ENCODE measurements around the gene PAEP. TPM values are rescaled to one million over a fixed set of nuclear protein-coding genes. Genes with fewer than 3 reads are reported as not detected.
"Not testable (repeated sequence)": the region's sequence is repeated elsewhere in the genome, so short reads cannot be mapped to it uniquely, and the experiment has no call there.

The PAEP gene
- total RNA-seq, 1 experiment from 2014 or later = not detected

DNA sequence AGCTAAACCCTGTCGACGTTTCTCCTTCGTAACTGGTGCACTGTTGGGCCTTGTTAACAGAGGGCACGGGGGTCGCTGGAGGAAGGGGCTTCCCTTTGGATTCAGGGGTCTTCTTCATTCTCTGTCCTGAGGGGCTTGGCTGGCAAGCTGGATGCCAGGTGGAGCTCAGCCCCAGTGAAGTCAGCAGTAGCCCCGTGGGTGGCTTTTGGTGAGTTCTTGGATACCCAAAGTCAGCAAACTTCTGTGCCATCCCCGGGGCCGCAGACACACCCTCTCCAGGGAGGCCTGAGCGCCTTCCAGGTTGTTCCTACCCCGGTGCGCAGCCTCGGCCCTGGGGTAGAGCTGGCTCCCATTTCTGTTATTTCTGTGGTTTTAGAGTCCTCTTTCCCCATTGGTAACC, 27.9 kb upstream of the PAEP start:
- ATAC-seq = no peak
- no peaks in the 10 kb centered on the region for H3K4me1 ChIP-seq (ENCODE audit: control insufficient read depth, insufficient read depth, low read length)
- H3K4me3 ChIP-seq (ENCODE audit: low read depth in 2 of 2, low read length in 2 of 2) = no peak overlapping the region
- CTCF ChIA-PET = no interaction called here
- H3K27ac ChIP-seq (ENCODE audit: low read length) = no peak overlapping the region
- intact Hi-C loops (cut with micrococcal nuclease; ENCODE audit: unreplicated experiment) = no loop called here
- in situ Hi-C loops (cut with HindIII; ENCODE audit: low pct_unique_long_range_greater_than_20kb, low sequenced_read_pairs) = no loop called here
- H3K9me3 ChIP-seq (ENCODE audit: control insufficient read depth, insufficient read depth, low read depth, low read length) = no peaks in the 10 kb centered on the region
- H3K27me3 ChIP-seq (ENCODE audit: control insufficient read depth, insufficient read depth, low read length) = no peaks in the 10 kb centered on the region
- no TSS peak for BruUV-seq (replicated peaks)
- TF ChIP-seq, protein P1, sequence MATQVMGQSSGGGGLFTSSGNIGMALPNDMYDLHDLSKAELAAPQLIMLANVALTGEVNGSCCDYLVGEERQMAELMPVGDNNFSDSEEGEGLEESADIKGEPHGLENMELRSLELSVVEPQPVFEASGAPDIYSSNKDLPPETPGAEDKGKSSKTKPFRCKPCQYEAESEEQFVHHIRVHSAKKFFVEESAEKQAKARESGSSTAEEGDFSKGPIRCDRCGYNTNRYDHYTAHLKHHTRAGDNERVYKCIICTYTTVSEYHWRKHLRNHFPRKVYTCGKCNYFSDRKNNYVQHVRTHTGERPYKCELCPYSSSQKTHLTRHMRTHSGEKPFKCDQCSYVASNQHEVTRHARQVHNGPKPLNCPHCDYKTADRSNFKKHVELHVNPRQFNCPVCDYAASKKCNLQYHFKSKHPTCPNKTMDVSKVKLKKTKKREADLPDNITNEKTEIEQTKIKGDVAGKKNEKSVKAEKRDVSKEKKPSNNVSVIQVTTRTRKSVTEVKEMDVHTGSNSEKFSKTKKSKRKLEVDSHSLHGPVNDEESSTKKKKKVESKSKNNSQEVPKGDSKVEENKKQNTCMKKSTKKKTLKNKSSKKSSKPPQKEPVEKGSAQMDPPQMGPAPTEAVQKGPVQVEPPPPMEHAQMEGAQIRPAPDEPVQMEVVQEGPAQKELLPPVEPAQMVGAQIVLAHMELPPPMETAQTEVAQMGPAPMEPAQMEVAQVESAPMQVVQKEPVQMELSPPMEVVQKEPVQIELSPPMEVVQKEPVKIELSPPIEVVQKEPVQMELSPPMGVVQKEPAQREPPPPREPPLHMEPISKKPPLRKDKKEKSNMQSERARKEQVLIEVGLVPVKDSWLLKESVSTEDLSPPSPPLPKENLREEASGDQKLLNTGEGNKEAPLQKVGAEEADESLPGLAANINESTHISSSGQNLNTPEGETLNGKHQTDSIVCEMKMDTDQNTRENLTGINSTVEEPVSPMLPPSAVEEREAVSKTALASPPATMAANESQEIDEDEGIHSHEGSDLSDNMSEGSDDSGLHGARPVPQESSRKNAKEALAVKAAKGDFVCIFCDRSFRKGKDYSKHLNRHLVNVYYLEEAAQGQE (IDR thresholded peaks at IDR 0.05; ENCODE audit: insufficient read depth in 1 of 2, low read depth in 2 of 2, low read length in 1 of 2) = no peak
- TF ChIP-seq TCF7L2 (IDR thresholded peaks at IDR 0.05; ENCODE audit: low read depth, low read length) = no peak
- TF ChIP-seq, protein P2, sequence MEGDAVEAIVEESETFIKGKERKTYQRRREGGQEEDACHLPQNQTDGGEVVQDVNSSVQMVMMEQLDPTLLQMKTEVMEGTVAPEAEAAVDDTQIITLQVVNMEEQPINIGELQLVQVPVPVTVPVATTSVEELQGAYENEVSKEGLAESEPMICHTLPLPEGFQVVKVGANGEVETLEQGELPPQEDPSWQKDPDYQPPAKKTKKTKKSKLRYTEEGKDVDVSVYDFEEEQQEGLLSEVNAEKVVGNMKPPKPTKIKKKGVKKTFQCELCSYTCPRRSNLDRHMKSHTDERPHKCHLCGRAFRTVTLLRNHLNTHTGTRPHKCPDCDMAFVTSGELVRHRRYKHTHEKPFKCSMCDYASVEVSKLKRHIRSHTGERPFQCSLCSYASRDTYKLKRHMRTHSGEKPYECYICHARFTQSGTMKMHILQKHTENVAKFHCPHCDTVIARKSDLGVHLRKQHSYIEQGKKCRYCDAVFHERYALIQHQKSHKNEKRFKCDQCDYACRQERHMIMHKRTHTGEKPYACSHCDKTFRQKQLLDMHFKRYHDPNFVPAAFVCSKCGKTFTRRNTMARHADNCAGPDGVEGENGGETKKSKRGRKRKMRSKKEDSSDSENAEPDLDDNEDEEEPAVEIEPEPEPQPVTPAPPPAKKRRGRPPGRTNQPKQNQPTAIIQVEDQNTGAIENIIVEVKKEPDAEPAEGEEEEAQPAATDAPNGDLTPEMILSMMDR (IDR thresholded peaks at IDR 0.05) = no peak
- no peak for TF ChIP-seq POLR2AphosphoS5 (IDR thresholded peaks at IDR 0.05; ENCODE audit: low read depth, low read length)
- TF ChIP-seq SIN3A (IDR thresholded peaks at IDR 0.05; ENCODE audit: borderline replicate concordance, insufficient read depth, low read depth, low read length) = no peak
- H3K36me3 ChIP-seq (ENCODE audit: control insufficient read depth, insufficient read depth, low read length) = no peaks in the 10 kb centered on the region
- no peak for DNase-seq (ENCODE audit: low read depth, low spot score)
- POLR2A ChIA-PET = no interaction called here

DNA sequence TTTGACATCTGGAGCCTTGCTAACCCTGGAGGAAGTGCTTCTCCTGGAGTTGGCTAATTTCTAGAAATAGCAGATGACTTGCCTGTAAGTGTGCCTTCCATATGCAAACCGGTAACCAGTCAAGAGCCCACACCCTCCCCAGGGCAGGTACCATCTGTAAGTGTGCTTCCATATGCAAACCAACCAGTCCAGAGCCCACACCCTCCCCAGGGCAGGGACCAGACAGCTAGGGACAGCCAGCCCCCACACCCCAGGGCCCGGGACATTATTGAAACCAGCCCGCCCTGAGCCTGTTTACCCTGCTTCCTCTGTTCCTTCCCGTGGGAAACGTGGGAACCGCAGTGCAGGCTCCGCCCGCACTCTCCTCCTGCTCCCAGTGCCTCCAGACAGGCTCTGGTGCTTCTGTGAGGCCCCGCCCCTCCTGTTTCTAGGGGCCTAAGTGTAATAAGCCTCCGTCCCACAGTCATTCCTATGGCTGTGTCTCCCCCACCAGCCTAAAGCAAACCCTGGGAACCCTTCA, 27.3 kb upstream of the PAEP start:
- ATAC-seq; BruUV-seq (replicated peaks); H3K27ac ChIP-seq (ENCODE audit: low read length); intact Hi-C loops (cut with micrococcal nuclease; ENCODE audit: unreplicated experiment); in situ Hi-C loops (cut with HindIII; ENCODE audit: low pct_unique_long_range_greater_than_20kb, low sequenced_read_pairs); H3K4me3 ChIP-seq (ENCODE audit: low read depth in 2 of 2, low read length in 2 of 2); H3K27me3 ChIP-seq (ENCODE audit: control insufficient read depth, insufficient read depth, low read length); DNase-seq (ENCODE audit: low read depth, low spot score); H3K4me1 ChIP-seq (ENCODE audit: control insufficient read depth, insufficient read depth, low read length); POLR2A ChIA-PET; H3K36me3 ChIP-seq (ENCODE audit: control insufficient read depth, insufficient read depth, low read length); H3K9me3 ChIP-seq (ENCODE audit: control insufficient read depth, insufficient read depth, low read depth, low read length); CTCF ChIA-PET: not testable (repeated sequence)

DNA sequence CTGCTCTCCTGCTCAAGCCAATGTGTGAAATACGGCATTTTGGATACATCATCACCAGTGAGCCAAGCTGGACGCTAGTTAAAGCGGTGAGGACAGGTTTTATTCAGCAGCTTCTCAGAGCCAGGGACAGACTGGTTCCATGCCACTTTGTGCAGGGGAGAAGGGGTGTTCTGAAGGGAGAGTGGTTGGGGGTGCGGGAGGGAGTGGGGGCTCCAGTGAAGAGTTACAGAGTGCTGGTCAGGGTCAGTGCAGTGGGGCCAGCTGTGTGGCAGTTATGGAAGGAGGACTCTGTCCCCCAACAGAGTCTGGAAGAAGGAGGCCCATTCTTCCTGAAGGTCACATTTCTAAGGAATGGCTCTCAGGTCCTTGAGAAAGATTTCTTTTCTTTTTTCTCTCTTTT, 26.7 kb upstream of the PAEP start:
- intact Hi-C loops (cut with micrococcal nuclease; ENCODE audit: unreplicated experiment); in situ Hi-C loops (cut with HindIII; ENCODE audit: low pct_unique_long_range_greater_than_20kb, low sequenced_read_pairs); DNase-seq (ENCODE audit: low read depth, low spot score); H3K9me3 ChIP-seq (ENCODE audit: control insufficient read depth, insufficient read depth, low read depth, low read length); H3K27me3 ChIP-seq (ENCODE audit: control insufficient read depth, insufficient read depth, low read length); H3K4me3 ChIP-seq (ENCODE audit: low read depth in 2 of 2, low read length in 2 of 2); H3K27ac ChIP-seq (ENCODE audit: low read length); H3K4me1 ChIP-seq (ENCODE audit: control insufficient read depth, insufficient read depth, low read length); ATAC-seq; H3K36me3 ChIP-seq (ENCODE audit: control insufficient read depth, insufficient read depth, low read length); POLR2A ChIA-PET; BruUV-seq (replicated peaks); CTCF ChIA-PET: not testable (repeated sequence)

DNA sequence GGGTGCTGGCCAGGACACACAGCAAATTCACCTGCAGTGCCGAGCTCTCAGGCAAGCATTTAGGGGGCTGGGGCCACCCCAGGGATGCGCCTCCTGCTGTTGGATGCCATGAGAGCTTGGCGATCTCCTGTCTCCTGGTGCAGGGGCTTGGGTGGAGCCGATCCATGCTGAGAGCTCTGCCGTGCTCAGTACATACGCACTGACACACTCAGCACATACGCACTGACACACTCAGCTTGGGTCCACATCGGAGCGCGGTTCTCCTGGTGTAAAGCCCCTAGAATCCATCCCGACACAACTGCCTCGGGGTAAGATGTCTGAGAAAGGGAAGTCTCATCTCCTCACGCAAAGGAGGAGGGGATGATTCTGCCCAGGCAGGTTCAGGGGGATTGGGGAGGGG, 25.9 kb upstream of the PAEP start:
- H3K9me3 ChIP-seq (ENCODE audit: control insufficient read depth, insufficient read depth, low read depth, low read length); CTCF ChIA-PET; H3K36me3 ChIP-seq (ENCODE audit: control insufficient read depth, insufficient read depth, low read length); H3K27ac ChIP-seq (ENCODE audit: low read length); H3K27me3 ChIP-seq (ENCODE audit: control insufficient read depth, insufficient read depth, low read length); DNase-seq (ENCODE audit: low read depth, low spot score); POLR2A ChIA-PET; in situ Hi-C loops (cut with HindIII; ENCODE audit: low pct_unique_long_range_greater_than_20kb, low sequenced_read_pairs); intact Hi-C loops (cut with micrococcal nuclease; ENCODE audit: unreplicated experiment); H3K4me1 ChIP-seq (ENCODE audit: control insufficient read depth, insufficient read depth, low read length); ATAC-seq; H3K4me3 ChIP-seq (ENCODE audit: low read depth in 2 of 2, low read length in 2 of 2); BruUV-seq (replicated peaks): not testable (repeated sequence)

Measured in Panc1 (cell line).